GM21723 (cell line): ENCODE measurements around the gene DCAF4L1.
A peak's percentile ranks its signal among the peaks of the same experiment; 100 is the strongest.

Experiments
- ATAC-seq: cut with Tn5 transposase; IDR thresholded peaks from one replicate; pipeline ENCODE4 v1.9.1; 2021; ENCODE audit warnings: mild to moderate bottlenecking, moderate library complexity; ENCODE audit not compliant: unreplicated experiment

DCAF4L1 gene

DNA sequence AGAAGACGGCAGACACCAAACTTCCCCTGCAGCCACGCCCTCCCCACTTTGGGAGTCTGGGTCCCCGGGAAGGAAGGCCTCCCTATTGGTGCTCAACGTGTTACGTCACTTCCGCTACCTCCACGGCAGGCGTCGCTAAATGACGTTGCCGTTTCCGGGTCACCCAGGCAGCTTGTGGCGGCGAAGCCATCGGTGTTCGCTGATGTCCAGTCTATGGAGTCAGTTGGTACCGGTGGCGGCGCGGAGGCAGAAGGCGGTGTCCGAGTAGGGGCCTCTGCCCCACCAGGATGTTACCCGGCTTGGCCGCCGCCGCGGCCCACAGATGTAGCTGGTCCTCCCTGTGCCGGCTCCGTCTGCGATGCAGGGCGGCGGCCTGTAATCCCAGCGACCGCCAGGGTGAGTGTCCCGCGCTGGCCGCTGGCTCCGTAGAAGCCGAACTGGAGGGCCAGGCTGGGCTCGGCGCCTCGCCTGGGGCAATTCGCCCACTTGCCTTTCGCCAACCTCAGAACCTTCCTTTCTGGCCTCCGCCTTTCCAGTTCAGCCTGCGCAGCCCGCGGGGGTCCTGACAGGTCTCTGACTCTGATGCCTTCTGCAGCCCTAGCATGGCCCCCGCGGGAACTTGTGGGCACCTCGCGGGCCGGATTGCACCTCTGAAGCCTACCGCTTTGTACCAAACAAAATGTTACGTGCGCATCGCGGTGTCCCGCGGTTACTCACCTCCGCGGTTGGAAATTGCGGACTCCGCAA lies 9.0 kb downstream of the DCAF4L1 start, which contains the start of gene SLC30A9:
Gene SLC30A9 (plus strand): TSS at position 166 of the 747 bp plus-strand sequence. CDS start 122 bp downstream, at position 288.
- ATAC-seq = peak; percentile 99

DNA sequence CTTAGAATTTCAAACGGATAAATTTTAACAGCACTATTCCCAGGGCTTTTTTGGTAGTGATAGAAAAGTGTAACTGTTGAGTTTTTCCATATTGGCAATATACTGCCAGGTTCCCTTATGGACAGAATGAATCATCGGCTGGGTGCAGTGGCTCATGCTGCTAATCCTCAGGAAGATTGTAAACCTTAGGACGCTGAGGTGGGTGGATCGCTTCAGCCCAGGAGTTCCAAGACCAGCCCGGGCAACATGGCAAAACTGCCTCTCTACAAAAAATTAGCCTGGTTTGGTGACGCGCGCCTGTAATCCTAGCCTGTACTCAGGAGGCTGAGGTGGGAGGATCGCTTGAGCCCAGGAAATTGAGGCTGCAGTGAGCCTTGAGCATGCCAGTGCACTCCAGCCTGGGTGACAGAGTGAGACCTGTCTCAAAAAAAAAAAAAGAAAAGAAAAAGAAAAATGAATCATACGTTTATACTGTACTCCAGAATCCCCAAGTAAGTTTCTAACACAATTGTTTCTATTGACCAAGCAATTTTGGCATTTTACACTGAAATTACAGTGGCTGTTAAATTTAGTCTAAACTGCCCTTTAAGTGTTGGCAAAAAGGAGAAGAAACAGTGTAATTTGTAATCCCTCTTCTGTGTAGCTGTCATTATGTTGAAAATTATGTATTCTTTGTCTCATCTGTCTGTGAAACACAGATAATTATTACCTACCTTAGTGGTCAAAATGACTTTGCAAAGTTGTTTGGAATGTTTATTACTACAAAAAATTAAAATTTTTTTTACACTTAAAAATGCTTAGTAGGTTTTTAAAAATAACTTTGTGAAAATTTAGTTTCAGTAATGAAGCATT lies 10.6 kb downstream of the DCAF4L1 start:
- ATAC-seq = no peak

DNA sequence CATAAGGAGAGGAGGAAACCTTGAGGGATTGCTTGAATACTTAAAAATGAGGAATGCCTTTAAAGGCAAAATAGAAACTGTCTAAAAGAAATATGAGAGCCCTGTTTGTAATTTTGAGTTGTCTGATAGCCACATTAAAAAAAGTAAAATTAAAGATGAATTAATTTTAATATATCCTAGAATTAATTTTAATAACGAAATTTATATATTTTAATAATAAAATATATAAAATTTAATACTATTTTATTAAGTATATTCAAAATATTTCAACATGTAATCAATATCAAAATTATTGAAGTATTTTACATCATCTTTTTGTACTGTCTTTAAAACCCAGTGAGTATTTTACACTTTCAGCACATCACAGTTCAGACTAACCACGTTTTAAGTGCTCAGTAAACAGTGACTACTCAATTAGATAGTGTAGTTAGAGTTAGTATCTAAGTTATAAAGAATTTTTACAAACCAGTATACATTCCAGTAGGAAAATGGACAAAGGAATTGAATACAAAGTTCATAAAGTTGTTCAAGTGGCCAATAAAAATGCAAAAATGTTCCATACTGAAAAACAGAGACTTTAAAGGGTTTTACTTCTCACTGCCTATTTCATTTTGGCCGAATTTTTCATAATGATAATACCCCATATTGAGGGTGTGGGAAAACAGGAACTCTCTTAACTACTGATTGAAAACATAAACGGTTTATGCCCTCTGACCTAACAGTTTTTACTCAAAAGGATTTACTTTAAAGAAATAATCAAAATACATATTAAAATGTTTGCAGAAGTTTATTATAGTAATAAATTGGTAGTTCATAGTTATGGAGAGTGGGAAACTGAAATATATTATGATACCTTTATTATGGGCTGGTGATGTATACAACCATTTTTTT lies 11.7 kb downstream of the DCAF4L1 start:
- ATAC-seq = no peak

GRCh38 chr4:41994461-41994985 lies 13.0 kb downstream of the DCAF4L1 start:
- ATAC-seq = no peak

GRCh38 chr4:41998019-41998418 lies 16.5 kb downstream of the DCAF4L1 start:
- ATAC-seq = no peak

DNA sequence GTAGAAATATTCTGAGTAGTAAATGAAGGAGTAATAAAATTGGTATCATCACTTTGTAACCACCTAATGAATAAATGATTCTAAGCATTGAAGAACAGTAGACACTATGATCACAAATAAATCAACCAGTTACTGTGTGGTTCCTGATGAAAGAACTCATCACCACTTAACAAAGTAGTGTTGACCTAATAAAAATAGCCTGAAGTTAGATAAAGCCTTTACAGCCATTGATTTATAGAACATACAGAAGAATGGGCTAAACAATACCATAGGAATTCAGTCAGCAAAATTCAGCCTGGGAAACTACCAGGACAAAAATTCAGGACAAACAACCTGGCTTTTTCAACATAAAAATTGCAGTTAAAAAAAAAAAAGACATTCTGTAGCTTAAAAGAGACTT lies 17.8 kb downstream of the DCAF4L1 start:
- ATAC-seq = no peak

DNA sequence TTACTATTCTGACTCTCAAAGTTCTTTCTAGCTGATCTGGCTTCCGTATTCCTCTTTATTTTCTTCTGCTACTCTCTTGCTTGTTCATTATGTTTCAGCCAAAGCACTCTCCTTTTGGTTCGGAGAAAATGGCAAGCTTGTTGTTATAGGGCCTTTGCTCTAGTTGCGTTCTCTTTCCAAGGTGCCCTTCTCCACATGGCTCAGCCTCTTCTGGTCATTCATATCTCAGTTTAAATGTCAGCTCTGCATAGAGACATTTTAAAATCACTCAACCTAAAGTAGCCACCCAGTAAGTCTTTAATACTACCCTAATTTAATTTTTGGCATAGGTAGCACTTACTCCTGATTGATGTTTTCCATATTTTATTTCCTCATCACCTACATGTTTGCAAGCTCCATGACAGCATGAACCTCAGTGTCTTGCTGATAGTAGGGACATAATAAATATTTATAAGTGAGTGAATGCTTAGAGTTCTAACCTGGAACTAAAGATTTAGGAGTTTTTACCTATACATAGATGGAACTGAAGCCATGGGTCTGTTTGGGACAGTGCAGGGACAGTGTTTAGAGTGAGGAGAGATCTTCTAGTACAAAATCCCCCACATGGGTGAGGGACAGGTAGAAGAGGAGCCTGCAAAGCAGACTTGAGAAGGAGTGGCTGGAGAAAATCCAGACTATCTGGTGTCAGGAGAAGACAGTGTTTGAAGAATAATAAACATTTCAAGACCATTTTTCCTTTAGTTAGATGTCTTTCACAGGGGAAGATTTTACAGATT lies 26.6 kb downstream of the DCAF4L1 start:
- ATAC-seq = no peak

DNA sequence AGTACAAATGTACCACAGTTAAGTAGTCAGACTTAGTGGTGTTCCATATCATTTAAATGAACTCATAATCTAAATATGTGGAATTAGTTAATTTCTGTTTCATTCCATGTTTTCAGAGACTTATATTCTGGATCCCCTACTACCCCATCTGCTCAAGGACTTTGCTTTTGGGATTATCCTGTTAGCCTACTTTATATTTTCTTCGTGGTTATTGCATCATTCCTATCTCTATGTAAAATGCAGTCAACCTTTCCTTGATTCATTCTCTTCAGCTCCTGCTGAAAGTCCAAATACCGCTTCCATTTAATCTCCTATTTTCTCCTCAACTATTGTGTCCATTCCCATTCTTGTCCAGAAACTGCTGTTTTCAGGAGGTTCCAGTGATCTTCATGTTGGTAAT lies 33.9 kb downstream of the DCAF4L1 start:
- ATAC-seq = no peak

DNA sequence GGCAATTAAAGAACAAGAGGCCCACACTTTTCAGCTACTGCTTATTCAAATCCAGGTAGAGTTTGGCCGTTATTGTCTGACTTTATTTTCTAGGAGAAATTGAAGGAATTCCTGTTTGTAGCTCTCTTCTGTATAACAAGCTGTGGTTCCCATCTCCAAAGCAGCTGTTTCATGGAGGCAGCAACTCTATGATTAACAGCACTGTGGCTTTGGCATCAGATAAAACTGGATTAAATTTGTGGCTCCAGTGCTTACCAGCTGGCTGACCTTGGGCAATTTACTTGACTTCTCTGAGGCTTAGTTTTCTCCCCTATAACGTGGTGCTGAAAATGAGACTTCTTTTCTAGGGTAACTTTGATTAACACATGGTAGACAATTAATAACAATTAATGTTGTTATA lies 36.9 kb downstream of the DCAF4L1 start:
- ATAC-seq = no peak
